CD4-positive, alpha-beta T cell treated with Interleukin-1 beta for 1 hour (primary cell): ENCODE measurements around the gene PPP1R12C.

Experiments used
- DNase-seq, 2 donors: peaks; one replicate each; pipeline ENCODE4 v3.0.0-alpha.2; 2020 to 2022

PPP1R12C gene

DNA sequence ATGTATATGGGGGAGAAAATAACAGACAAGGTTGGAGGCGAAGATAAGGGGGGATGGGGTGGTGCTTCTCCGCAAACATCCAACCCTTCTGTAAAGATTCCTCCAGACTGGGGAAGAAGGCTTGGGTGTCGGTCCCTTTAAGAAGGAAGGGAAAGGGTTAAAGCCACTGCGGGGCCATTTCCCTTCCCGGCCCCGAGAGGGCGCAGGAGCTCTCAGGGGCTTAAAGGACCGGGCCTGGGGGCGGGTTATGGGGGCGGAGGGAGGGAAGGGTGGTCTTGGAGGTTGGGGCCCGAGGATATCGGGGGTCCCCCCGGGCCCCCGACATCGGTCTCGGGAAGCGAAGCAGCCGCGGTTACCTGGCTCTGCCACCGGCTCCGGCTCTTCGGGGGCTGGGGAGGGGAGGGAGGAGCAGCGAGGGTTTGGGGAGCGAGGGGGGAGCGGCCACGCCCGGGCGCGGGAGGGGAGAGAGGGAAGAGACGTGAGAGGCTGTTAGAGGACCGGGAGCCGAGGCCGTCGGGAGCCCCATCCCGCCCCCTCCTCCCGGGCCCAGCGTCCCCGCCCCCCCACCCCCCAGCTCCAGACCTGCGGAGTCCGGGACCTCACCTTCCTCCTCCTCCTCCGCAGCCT is 28.8 kb upstream of the PPP1R12C start:
- DNase-seq = peak; percentile 20

GRCh38 chr19:55145232-55145631 is 27.8 kb upstream of the PPP1R12C start:
- no peak for DNase-seq

- no peak for DNase-seq
These were observed 24.3 kb upstream of the PPP1R12C start for GRCh38 chr19:55141696-55142095.

DNA sequence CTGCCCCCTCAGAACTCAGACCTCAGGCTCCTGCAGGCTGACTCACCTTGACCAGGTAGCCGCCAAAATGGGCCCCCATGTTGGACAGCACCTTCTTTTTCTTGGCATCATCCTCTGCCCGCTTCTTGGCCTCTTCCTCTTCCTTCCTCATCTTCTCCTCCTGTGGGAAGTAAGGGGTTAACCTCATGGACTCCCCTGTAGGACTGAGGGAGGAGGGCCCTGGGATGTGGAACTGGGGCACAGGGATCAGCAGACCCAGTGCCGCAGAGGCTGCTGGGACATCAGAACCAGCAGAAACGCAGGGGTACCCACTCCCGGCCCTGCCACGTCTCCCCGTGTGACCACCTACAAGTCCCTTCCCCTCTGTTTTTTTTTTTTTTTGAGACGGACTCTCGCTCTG is 20.5 kb upstream of the PPP1R12C start:
- no peak for DNase-seq

GRCh38 chr19:55136399-55137102 is 19.1 kb upstream of the PPP1R12C start:
- no peak for DNase-seq

- DNase-seq = no peak
These were observed 17.3 kb upstream of the PPP1R12C start for GRCh38 chr19:55134736-55135135.

DNA sequence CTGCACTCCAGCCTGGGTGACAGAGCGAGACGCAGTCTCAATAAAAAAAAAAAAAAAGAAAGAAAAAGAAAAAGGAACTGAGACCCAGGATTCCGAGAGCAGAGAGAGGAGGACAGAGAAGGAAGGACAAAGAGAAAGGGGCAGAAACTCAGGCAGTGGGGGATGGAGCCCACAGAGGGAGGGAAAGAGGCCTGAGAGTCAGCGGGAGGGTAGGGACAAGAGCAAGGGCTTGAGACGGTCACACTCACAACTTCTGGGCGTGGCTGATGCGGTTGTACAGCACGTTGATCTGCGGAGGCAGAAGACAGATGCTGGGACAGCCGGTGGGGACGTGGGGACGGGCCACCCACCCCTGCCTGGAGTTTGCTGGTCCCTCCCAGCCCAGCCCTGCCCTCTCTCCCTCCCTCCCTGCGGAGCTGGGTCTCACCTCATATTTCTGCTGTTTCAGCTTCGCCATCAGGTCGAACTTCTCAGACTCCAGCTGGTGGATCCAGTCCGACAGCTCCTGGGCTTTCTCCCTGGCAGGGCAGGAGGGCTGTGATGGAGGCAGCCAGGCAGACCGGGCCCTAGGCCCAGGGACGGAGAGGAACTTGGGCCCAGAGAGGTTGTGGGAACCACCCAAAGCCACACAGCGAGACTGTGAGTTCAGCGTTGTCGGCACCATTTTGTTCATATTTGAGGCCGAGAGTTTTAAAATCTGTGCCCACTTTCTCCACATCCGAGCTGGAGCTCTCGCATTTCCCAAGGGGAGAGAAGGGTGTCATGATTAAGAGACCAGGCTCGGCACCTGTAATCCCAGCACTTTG is 16.4 kb upstream of the PPP1R12C start:
- DNase-seq = no peak

- DNase-seq = no peak
These were observed 15.2 kb upstream of the PPP1R12C start for GRCh38 chr19:55132453-55133129.

DNA sequence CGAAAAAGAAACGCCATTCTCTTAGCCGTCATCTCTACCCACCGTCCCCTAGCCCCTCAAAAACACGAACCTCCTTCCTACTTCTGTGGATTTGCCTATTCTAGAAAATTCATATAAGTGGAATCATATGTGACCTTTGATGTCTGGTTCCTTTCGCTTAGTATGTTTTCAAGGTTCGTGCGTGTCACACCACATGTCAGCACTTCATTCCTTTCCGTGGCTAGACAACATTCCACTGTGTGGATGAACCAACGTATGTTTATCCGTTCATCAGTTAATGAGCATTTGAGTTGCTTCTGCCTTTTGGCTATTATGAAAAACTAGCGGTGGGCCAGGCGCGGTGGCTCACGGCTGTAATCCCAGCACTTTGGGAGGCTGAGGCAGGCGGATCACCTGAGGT is 14.0 kb upstream of the PPP1R12C start:
- DNase-seq = no peak

- DNase-seq = no peak
These were observed 1.6 kb upstream of the PPP1R12C start for GRCh38 chr19:55119053-55119452.

GRCh38 chr19:55118401-55118991 is 1.1 kb upstream of the PPP1R12C start:
- DNase-seq = peak in 1 of 2 donors; percentile 22

DNA sequence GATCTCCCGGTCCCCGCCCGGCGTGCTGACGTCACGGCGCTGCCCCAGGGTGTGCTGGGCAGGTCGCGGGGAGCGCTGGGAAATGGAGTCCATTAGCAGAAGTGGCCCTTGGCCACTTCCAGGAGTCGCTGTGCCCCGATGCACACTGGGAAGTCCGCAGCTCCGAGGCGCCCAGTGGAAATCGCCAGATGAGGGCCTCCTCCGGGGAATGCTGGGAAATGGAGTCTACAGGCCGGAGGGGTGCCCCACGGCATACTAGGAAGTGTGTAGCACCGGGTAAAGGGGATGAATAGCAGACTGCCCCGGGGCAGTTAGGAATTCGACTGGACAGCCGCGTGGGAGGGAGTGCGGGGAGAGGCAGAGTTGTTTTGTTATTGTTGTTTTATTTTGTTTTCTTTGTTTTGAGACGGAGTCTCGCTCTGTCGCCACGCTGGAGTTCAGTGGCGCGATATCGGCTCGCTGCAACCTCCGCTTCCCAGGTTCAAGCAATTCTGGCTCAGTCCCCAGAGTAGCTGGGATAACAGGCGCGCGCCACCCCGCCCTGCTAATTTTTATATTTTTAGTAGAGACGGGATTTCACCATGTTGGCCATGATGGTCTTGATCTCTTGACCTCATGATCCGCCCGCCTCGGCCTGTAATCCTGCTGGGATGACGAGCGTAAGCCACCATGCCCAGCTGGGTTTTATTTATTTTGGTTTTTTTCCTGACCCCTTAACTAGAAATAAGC is 390 bp upstream of the PPP1R12C start:
- DNase-seq = peak; percentile 97 to 98

DNA sequence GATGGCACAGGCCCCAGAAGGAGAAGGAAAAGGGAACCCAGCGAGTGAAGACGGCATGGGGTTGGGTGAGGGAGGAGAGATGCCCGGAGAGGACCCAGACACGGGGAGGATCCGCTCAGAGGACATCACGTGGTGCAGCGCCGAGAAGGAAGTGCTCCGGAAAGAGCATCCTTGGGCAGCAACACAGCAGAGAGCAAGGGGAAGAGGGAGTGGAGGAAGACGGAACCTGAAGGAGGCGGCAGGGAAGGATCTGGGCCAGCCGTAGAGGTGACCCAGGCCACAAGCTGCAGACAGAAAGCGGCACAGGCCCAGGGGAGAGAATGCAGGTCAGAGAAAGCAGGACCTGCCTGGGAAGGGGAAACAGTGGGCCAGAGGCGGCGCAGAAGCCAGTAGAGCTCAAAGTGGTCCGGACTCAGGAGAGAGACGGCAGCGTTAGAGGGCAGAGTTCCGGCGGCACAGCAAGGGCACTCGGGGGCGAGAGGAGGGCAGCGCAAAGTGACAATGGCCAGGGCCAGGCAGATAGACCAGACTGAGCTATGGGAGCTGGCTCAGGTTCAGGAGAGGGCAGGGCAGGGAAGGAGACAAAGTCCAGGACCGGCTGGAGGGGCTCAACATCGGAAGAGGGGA is 1.1 kb downstream of the PPP1R12C start:
- peak; percentile 62 to 67 for DNase-seq

DNA sequence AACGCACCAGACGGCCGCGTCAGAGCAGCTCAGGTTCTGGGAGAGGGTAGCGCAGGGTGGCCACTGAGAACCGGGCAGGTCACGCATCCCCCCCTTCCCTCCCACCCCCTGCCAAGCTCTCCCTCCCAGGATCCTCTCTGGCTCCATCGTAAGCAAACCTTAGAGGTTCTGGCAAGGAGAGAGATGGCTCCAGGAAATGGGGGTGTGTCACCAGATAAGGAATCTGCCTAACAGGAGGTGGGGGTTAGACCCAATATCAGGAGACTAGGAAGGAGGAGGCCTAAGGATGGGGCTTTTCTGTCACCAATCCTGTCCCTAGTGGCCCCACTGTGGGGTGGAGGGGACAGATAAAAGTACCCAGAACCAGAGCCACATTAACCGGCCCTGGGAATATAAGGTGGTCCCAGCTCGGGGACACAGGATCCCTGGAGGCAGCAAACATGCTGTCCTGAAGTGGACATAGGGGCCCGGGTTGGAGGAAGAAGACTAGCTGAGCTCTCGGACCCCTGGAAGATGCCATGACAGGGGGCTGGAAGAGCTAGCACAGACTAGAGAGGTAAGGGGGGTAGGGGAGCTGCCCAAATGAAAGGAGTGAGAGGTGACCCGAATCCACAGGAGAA is 1.9 kb downstream of the PPP1R12C start:
- no peak for DNase-seq

- no peak for DNase-seq
These were observed 2.8 kb downstream of the PPP1R12C start for GRCh38 chr19:55114566-55115145.

DNA sequence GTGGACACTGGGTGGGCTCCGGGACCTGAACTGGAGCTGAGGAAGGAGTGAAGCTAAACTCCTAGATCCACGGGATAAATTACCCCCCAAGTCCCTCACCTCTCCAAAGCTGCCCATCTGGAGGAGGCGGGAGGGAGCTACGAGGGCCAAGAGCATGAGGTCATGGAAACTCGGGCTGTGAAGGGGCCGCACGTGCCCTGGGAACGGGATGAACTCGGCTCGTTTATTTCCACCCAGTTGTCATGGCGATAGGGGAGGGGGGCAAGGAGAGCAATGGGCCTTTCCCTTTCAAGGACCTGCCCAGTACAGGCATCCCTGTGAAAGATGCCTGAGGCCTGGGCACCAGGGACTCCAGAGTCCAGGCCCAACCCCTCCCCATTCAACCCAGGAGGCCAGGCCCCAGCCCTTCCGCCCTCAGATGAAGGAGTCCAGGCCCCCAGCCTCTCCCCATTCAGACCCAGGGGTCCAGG is 3.8 kb downstream of the PPP1R12C start:
- no peak for DNase-seq

- no peak for DNase-seq
These were observed 4.5 kb downstream of the PPP1R12C start for GRCh38 chr19:55112777-55113569.

GRCh38 chr19:55112246-55112776 is 5.1 kb downstream of the PPP1R12C start:
- no peak for DNase-seq

DNA sequence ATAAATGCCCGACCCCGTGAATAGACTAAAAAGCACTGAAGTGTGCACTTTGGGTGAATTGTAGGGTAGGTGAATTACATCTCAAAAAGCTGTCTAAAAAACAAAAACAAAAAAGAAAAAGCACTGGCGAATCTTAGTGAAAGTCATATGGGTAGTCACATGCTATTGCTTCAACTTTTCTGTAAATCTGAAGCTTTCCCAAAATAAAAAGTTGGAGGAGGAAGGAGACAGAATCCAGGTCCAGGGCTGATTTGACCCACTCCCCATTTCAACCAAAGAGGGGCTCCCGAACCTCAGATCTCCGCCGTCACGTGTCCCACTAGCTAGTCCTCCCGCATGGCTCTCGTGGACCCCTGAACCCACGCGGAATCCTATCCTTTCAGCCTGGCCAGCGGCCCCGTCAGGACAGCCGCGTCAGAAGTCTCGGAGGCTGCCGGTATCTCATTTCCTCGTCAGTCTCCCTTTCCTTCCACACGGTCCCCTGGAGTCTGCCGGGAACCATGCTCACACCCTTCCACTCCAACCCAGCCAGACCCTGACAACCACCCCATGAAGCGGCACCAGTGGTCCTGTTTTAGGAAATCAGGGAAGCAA is 6.1 kb downstream of the PPP1R12C start:
- DNase-seq = no peak
